B cell (primary cell): Measurements from ENCODE around the gene MPC1.

Source experiments
- CTCF ChIP-seq: fragments of 200-600 bp; IDR thresholded peaks from one replicate; pipeline ENCODE4 v1.8.0; 2022; ENCODE audit warnings: antibody characterized with exemption, mild to moderate bottlenecking
- EZH2 ChIP-seq: IDR thresholded peaks from 2 replicates; pipeline ENCODE4 v1.6.1; 2012; ENCODE audit warnings: borderline replicate concordance, low read depth, mild to moderate bottlenecking, moderate library complexity, low read length; ENCODE audit not compliant: insufficient read depth, poor library complexity, severe bottlenecking

- TF ChIP-seq CTCF = no peak
- TF ChIP-seq EZH2 = no peak
Measured at GRCh38 chr6:166331503-166332415, 51.0 kb downstream of the MPC1 start.
